ENCODE results near the gene KCNJ6. TPM values are rescaled to one million over a fixed set of nuclear protein-coding genes. Genes with fewer than 3 reads are reported as not detected.

The KCNJ6 gene
- total RNA-seq, 1 donor from 2014 or later = 2.6 TPM

- H3K4me3 Mint-ChIP-seq (ENCODE audit: unreplicated experiment) = no peak overlapping the region
- H2AFZ ChIP-seq (ENCODE audit: low read depth, low read length) = no peak overlapping the region
These were observed 47.6 kb downstream of the KCNJ6 start for GRCh38 chr21:37868446-37869295.

GRCh38 chr21:37866027-37866426 lies 50.2 kb downstream of the KCNJ6 start:
- Histone ChIP-seq H3K79me2 (ENCODE audit: insufficient read depth, low read length) (no peaks in the 10 kb centered on the region), H3K27me3 (ENCODE audit: insufficient read depth, low read length) (no peaks in the 10 kb centered on the region)
- no peak overlapping the region for H3K27ac Mint-ChIP-seq (ENCODE audit: unreplicated experiment)

More at GRCh38 chr21:37868446-37869295, 47.6 kb downstream of the KCNJ6 start:
- Histone ChIP-seq H3K4me2 (ENCODE audit: low read length) (peak overlapping the region; percentile 12), H4K20me1 (ENCODE audit: insufficient read depth, low read length) (no peaks in the 10 kb centered on the region), H3K27ac (ENCODE audit: low read depth, low read length) (no peak overlapping the region), H3K4me3 (ENCODE audit: insufficient read depth, low read depth, low read length) (no peak overlapping the region), H3K27me3 (ENCODE audit: insufficient read depth, low read length) (no peaks in the 10 kb centered on the region), H3K4me1 (ENCODE audit: insufficient read depth, low read length) (peaks cover 13% of the 10 kb centered on the region), H3K9ac (ENCODE audit: low read length) (no peak overlapping the region), H3K79me2 (ENCODE audit: insufficient read depth, low read length) (no peaks in the 10 kb centered on the region), H3K9me3 (ENCODE audit: insufficient read depth, low read depth, low read length) (no peaks in the 10 kb centered on the region), H3K36me3 (ENCODE audit: insufficient read depth, low read length) (no peaks in the 10 kb centered on the region)
- FAIRE-seq (no peak), DNase-seq (ENCODE audit: low read depth) (no peak)
- Mint-ChIP-seq H3K27me3 (ENCODE audit: low read depth, unreplicated experiment) (no peaks in the 10 kb centered on the region), H3K9me3 (ENCODE audit: unreplicated experiment) (no peaks in the 10 kb centered on the region), H3K36me3 (ENCODE audit: low read depth, unreplicated experiment) (no peaks in the 10 kb centered on the region), H3K27ac (ENCODE audit: unreplicated experiment) (peak overlapping the region; percentile 49), H3K4me1 (ENCODE audit: low read depth, unreplicated experiment) (peaks cover 24% of the 10 kb centered on the region)
- TF ChIP-seq CTCF (IDR thresholded peaks at IDR 0.05; ENCODE audit: insufficient read depth, low read depth, low read length) (no peak), EZH2 (IDR thresholded peaks at IDR 0.05; ENCODE audit: insufficient read depth, low read length) (no peak)

More at GRCh38 chr21:37866027-37866426, 50.2 kb downstream of the KCNJ6 start:
- Histone ChIP-seq H4K20me1 (ENCODE audit: insufficient read depth, low read length) (no peaks in the 10 kb centered on the region), H3K9me3 (ENCODE audit: insufficient read depth, low read depth, low read length) (no peaks in the 10 kb centered on the region), H3K4me1 (ENCODE audit: insufficient read depth, low read length) (peaks cover 7% of the 10 kb centered on the region), H2AFZ (ENCODE audit: low read depth, low read length) (no peak overlapping the region), H3K27ac (ENCODE audit: low read depth, low read length) (no peak overlapping the region), H3K36me3 (ENCODE audit: insufficient read depth, low read length) (no peaks in the 10 kb centered on the region), H3K9ac (ENCODE audit: low read length) (no peak overlapping the region), H3K4me2 (ENCODE audit: low read length) (no peak overlapping the region), H3K4me3 (ENCODE audit: insufficient read depth, low read depth, low read length) (no peak overlapping the region)
- TF ChIP-seq EZH2 (IDR thresholded peaks at IDR 0.05; ENCODE audit: insufficient read depth, low read length) (no peak), CTCF (IDR thresholded peaks at IDR 0.05; ENCODE audit: insufficient read depth, low read depth, low read length) (no peak)
- H3K27me3 Mint-ChIP-seq (ENCODE audit: low read depth, unreplicated experiment) = no peaks in the 10 kb centered on the region
- H3K36me3 Mint-ChIP-seq (ENCODE audit: low read depth, unreplicated experiment) = no peaks in the 10 kb centered on the region
- H3K9me3 Mint-ChIP-seq (ENCODE audit: unreplicated experiment) = no peaks in the 10 kb centered on the region
- DNase-seq (ENCODE audit: low read depth) (no peak), FAIRE-seq (peak; percentile 43)
- peaks cover 20% of the 10 kb centered on the region for H3K4me1 Mint-ChIP-seq (ENCODE audit: low read depth, unreplicated experiment)
- no peak overlapping the region for H3K4me3 Mint-ChIP-seq (ENCODE audit: unreplicated experiment)

Data from astrocyte (in vitro differentiated cells and primary cell).